ENCODE results near the gene DLGAP1. TPM values are rescaled to one million over a fixed set of nuclear protein-coding genes. Genes with fewer than 3 reads are reported as not detected.

Gene DLGAP1
- total RNA-seq, 1 experiment from 2014 or later: 0.39 TPM

DNA sequence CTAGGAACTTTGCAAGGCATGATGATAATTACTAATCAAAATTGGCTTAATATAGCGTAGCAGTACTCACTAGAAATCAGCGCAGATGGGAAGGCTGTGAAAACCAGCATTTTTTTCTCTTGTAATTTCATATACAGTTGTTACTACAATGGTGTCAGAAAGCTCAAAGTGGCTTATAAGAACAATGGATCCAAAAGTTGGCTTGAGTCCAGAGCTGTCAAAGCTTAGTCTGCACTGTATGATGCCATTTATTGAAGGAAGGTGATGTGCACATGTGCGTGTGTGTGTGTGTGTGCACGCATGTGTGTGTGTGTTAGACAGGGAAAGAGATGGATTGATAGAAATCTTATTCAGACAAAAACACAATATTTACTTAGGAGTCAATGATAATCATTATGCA is 663.9 kb downstream of the DLGAP1 start:
- Histone ChIP-seq H3K79me2 (ENCODE audit: insufficient read depth, low read length) (no peaks in the 10 kb centered on the region), H3K4me1 (ENCODE audit: control insufficient read depth in 1 of 2, insufficient read depth in 2 of 2, low read length in 2 of 2) (peaks cover 4 to 10% of the 10 kb centered on the region in 2 experiments; a peak in 3 of 4 replicates), H3K27ac (ENCODE audit: low read depth, low read length) (no peak overlapping the region), H3K9me2 (ENCODE audit: insufficient read depth) (no peaks in the 10 kb centered on the region), H4K20me1 (ENCODE audit: insufficient read depth) (no peaks in the 10 kb centered on the region), H3K27me3 (ENCODE audit: insufficient read depth, low read length) (no peaks in the 10 kb centered on the region), H3K4me2 (ENCODE audit: low read length) (no peak overlapping the region), H3K9ac (ENCODE audit: low read length) (no peak overlapping the region), H3K36me3 (ENCODE audit: control insufficient read depth in 1 of 2, insufficient read depth in 2 of 2, low read length in 2 of 2) (no peaks in the 10 kb centered on the region), H3K9me3 (ENCODE audit: control insufficient read depth in 1 of 2, insufficient read depth in 1 of 2, low read depth in 1 of 2, low read length in 2 of 2) (no peaks in the 10 kb centered on the region), H2AFZ (ENCODE audit: low read depth, low read length, poor library complexity, severe bottlenecking) (no peak overlapping the region), H3K4me3 (replicated peaks in 1 of 2; ENCODE audit: low read depth in 1 of 2, low read length in 2 of 2) (no peak overlapping the region)
- TF ChIP-seq CEBPB (IDR thresholded peaks at IDR 0.05; ENCODE audit: low read depth): no peak
- TF ChIP-seq, protein P1, sequence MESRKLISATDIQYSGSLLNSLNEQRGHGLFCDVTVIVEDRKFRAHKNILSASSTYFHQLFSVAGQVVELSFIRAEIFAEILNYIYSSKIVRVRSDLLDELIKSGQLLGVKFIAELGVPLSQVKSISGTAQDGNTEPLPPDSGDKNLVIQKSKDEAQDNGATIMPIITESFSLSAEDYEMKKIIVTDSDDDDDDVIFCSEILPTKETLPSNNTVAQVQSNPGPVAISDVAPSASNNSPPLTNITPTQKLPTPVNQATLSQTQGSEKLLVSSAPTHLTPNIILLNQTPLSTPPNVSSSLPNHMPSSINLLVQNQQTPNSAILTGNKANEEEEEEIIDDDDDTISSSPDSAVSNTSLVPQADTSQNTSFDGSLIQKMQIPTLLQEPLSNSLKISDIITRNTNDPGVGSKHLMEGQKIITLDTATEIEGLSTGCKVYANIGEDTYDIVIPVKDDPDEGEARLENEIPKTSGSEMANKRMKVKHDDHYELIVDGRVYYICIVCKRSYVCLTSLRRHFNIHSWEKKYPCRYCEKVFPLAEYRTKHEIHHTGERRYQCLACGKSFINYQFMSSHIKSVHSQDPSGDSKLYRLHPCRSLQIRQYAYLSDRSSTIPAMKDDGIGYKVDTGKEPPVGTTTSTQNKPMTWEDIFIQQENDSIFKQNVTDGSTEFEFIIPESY (IDR thresholded peaks at IDR 0.05; ENCODE audit: extremely low read depth, insufficient replicate concordance, low read length): no peak
- ChIA-PET RAD21 (ENCODE audit: low non-redundant PET in 1 of 2, low total read pairs in 2 of 2, uncharacterized antibody in 2 of 2, unreplicated experiment in 2 of 2) (no interaction called here), CTCF (no interaction called here), POLR2A (no interaction called here)
- ATAC-seq (no peak), DNase-seq (ENCODE audit: low read depth, low spot score) (no peak)
- intact Hi-C loops (cut with micrococcal nuclease): no loop called here
- no TSS peak for BruUV-seq (replicated peaks)

- POLR2A ChIA-PET: no interaction called here
- intact Hi-C loops (cut with micrococcal nuclease): no loop called here
Observed at GRCh38 chr18:3790703-3791102, 664.4 kb downstream of the DLGAP1 start.

More at GRCh38 chr18:3790703-3791102, 664.4 kb downstream of the DLGAP1 start:
- no TSS peak for BruUV-seq (replicated peaks)
- ChIA-PET CTCF (no interaction called here), RAD21 (ENCODE audit: low non-redundant PET in 1 of 2, low total read pairs in 2 of 2, uncharacterized antibody in 2 of 2, unreplicated experiment in 2 of 2) (no interaction called here)
- no peaks in the 10 kb centered on the region for H3K9me2 ChIP-seq (ENCODE audit: insufficient read depth)
- TF ChIP-seq EZH2phosphoT487 (IDR thresholded peaks at IDR 0.05; ENCODE audit: borderline replicate concordance): no peak
- no peak for TF ChIP-seq TCF7L2 (IDR thresholded peaks at IDR 0.05; ENCODE audit: borderline replicate concordance, extremely low read depth, insufficient read depth, insufficient read length)
- no peak for TF ChIP-seq JUND (IDR thresholded peaks at IDR 0.05)
- no peak for TF ChIP-seq POLR2A (IDR thresholded peaks at IDR 0.05; ENCODE audit: borderline replicate concordance, extremely low read depth, insufficient read depth, insufficient read length)
- no peak for TF ChIP-seq REST (IDR thresholded peaks at IDR 0.05; ENCODE audit: low read depth)
- no peak for TF ChIP-seq ZNF274 (IDR thresholded peaks at IDR 0.05; ENCODE audit: low read depth, low read length)
- TF ChIP-seq ELF1 (IDR thresholded peaks at IDR 0.05; ENCODE audit: borderline replicate concordance, low read depth): no peak
- DNase-seq (ENCODE audit: low read depth, low spot score) (no peak), ATAC-seq (no peak)
- H3K27ac ChIP-seq (ENCODE audit: low read depth, low read length): no peak overlapping the region
- no peaks in the 10 kb centered on the region for H3K27me3 ChIP-seq (ENCODE audit: insufficient read depth, low read length)
- no peak overlapping the region for H3K4me3 ChIP-seq (replicated peaks in 1 of 2; ENCODE audit: low read depth in 1 of 2, low read length in 2 of 2)
- no peaks in the 10 kb centered on the region for H3K9me3 ChIP-seq (ENCODE audit: control insufficient read depth in 1 of 2, insufficient read depth in 1 of 2, low read depth in 1 of 2, low read length in 2 of 2)
- H3K9ac ChIP-seq (ENCODE audit: low read length): no peak overlapping the region
- H2AFZ ChIP-seq (ENCODE audit: low read depth, low read length, poor library complexity, severe bottlenecking): no peak overlapping the region
- no peaks in the 10 kb centered on the region for H3K36me3 ChIP-seq (ENCODE audit: control insufficient read depth in 1 of 2, insufficient read depth in 2 of 2, low read length in 2 of 2)
- H3K4me1 ChIP-seq (ENCODE audit: control insufficient read depth in 1 of 2, insufficient read depth in 2 of 2, low read length in 2 of 2): peaks cover 4 to 10% of the 10 kb centered on the region in 2 experiments; a peak in 3 of 4 replicates
- no peak overlapping the region for H3K4me2 ChIP-seq (ENCODE audit: low read length)
- H3K79me2 ChIP-seq (ENCODE audit: insufficient read depth, low read length): no peaks in the 10 kb centered on the region
- H4K20me1 ChIP-seq (ENCODE audit: insufficient read depth): no peaks in the 10 kb centered on the region

Data from HCT116 (cell line).